Adrenal gland (tissue), 12 donors: ENCODE data around the gene SLC22A17. TPM values are rescaled to one million over a fixed set of nuclear protein-coding genes. Genes with fewer than 3 reads are reported as not detected.

Experiments
- DNase-seq, 7 donors: peaks; one replicate each; pipeline ENCODE4 v3.0.0-alpha.2; 2019 to 2020
- H3K27ac ChIP-seq, 5 donors: fragments of 200-600 bp; sonication (generic) in 4 of 5; 1 replicate in 3 of 5; 2 replicates in 2 of 5; pipeline versions ENCODE4 v1.5.1 to v1.8.0; 2016 to 2020; ENCODE audit warnings: mild to moderate bottlenecking in 1 of 5
- H3K27me3 ChIP-seq: fragments of 200-600 bp; 2 replicates; pipeline ENCODE4 v1.8.0; 2021
- H3K36me3 ChIP-seq, 2 donors: fragments of 200-600 bp; replicated peaks in 1 of 2; 1 replicate in 1 of 2; 2 replicates in 1 of 2; pipeline versions ENCODE4 v1.5.1 to v1.8.0; 2018 to 2022
- H3K4me1 ChIP-seq, 2 donors: fragments of 200-600 bp; replicated peaks in 1 of 2; 1 replicate in 1 of 2; 2 replicates in 1 of 2; pipeline versions ENCODE4 v1.5.1 to v1.8.0; 2018 to 2021
- H3K4me3 ChIP-seq, 4 donors: fragments of 200-600 bp; sonication (generic) in 3 of 4; one replicate each; pipeline ENCODE4 v1.5.1; 2016 to 2018
- H3K9me3 ChIP-seq, 3 donors: fragments of 200-600 bp; sonication (generic) in 1 of 3; replicated peaks in 1 of 3; 1 replicate in 2 of 3; 2 replicates in 1 of 3; pipeline versions ENCODE4 v1.5.1 to v1.8.0; 2016 to 2021
- POLR2A ChIP-seq, 2 donors: fragments of 450-650 bp; IDR thresholded peaks; one replicate each; pipeline ENCODE4 v1.6.1; 2017; ENCODE audit warnings: antibody characterized with exemption in 2 of 2, mild to moderate bottlenecking in 2 of 2, moderate library complexity in 1 of 2
- WGBS, 4 donors: extraction: QIAGEN DNeasy Blood & Tissue Kit in 2 of 4; methylation state at CpG; one replicate each; pipeline versions ENCODE4 v1.1.5 to v1.1.7; 2013 to 2017; 5-methylcytosine and 5-hydroxymethylcytosine counted together
- intact Hi-C, 2 donors: fragments of 100-400 bp; cut with DNase I; formaldehyde crosslinking; loops; one replicate each; pipeline versions ENCODE4 v1.14.1 to v1.15.0; 2022 to 2023
- polyA plus RNA-seq, 3 donors: library from polyadenylated mRNA; stranded (reverse); fragments of 200-250 nt in 2 of 3; fragments of 350-450 nt in 1 of 3; fragmentation: Illumina TruSeq in 1 of 3; extraction: RNeasy Lipid Tissue Mini Kit (QIAGEN cat#74804) in 1 of 3; gene quantifications; one replicate each; pipeline ENCODE4 v1.2.3, GENCODE V29; 2013 to 2014
- total RNA-seq, 9 donors: library from RNA; depleted of rRNA in 4 of 9; stranded (reverse); fragments of >200 nt in 4 of 9; fragments of 120-200 nt in 1 of 9; fragmentation: NEBNext Ultra II Directional in 1 of 9; extraction: Animal tissue kit (Norgen Biotek cat#: 25700) in 1 of 9; gene quantifications; one replicate each; pipeline versions ENCODE4 v1.1.0 to v1.2.4, GENCODE V29; 2013 to 2023
- TF ChIP-seq, protein P1 (sequence below), 6 experiments: fragments of 450-650 bp in 4 of 6; fragments of 200-600 bp in 2 of 6; sonication (generic) in 1 of 6; IDR thresholded peaks; 1 replicate in 5 of 6; 2 replicates in 1 of 6; pipeline versions ENCODE4 v1.5.1 to v1.8.0; 2016 to 2021; ENCODE audit warnings: antibody characterized with exemption in 6 of 6, mild to moderate bottlenecking in 2 of 6, moderate library complexity in 1 of 6
- donor health status: healthy with polysubstance abuse.
- donor health status: Bipolar disorder and iron deficiency.
- donor health status: DM: yes; HTN: yes; CAD: no.
- donor health status: DM: no; HTN: no; CAD: no.
- donor health status: DM: no; HTN: no; CAD: no.
- donor health status: DM: yes; HTN: yes; CAD: no.

Gene SLC22A17
- total and polyA plus RNA-seq, 12 donors: 8.4 to 121 (median 25.0) TPM

DNA sequence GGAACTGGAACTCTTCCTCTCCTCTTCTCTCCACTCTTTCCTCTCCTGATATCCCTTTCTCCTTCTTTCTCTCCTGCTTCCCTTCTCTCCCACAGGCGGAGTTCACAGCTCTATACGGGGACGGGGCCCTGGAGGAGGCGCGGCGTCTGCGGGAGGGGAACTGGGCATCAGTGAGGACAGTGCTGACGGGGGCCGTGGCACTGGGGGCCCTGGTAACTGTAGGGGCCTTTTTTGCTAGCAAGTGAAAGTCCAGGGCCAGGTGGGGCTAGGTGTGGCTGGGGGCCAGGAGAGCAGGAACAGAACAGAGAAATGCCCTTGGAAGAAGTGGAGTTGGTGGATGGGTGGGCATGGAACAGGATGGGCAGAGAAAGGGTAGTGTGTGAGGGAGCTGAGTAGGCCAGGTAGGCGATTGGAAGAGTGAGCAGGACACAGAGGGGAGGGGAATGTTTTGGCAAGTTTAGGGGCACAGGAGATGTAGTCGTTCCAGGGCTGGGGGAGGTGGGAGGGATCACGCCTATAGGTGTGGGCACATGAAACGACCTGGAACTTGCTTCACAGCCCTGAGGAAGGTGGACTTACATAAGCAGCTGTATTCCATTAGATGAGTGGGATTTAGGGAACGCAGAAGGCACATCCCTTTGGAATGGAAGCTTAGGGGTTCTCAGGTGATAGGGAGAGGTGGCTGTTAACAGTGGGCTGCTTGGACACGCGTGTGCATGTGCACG is 43.8 kb downstream of the SLC22A17 start:
- peaks cover 0 to 33% of the 10 kb centered on the region in 2 donors for H3K36me3 ChIP-seq
- intact Hi-C loops: no loop called here
- H3K4me1 ChIP-seq: peaks cover 25 to 44% of the 10 kb centered on the region in 2 donors
- no peak for TF ChIP-seq POLR2A (IDR thresholded peaks at IDR 0.05)
- TF ChIP-seq, protein P1, sequence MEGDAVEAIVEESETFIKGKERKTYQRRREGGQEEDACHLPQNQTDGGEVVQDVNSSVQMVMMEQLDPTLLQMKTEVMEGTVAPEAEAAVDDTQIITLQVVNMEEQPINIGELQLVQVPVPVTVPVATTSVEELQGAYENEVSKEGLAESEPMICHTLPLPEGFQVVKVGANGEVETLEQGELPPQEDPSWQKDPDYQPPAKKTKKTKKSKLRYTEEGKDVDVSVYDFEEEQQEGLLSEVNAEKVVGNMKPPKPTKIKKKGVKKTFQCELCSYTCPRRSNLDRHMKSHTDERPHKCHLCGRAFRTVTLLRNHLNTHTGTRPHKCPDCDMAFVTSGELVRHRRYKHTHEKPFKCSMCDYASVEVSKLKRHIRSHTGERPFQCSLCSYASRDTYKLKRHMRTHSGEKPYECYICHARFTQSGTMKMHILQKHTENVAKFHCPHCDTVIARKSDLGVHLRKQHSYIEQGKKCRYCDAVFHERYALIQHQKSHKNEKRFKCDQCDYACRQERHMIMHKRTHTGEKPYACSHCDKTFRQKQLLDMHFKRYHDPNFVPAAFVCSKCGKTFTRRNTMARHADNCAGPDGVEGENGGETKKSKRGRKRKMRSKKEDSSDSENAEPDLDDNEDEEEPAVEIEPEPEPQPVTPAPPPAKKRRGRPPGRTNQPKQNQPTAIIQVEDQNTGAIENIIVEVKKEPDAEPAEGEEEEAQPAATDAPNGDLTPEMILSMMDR (IDR thresholded peaks at IDR 0.05): no peak
- H3K27ac ChIP-seq: peak overlapping the region in 2 of 5 donors; percentile 31 to 37
- no peaks in the 10 kb centered on the region for H3K9me3 ChIP-seq
- no peaks in the 10 kb centered on the region for H3K27me3 ChIP-seq
- 81 to 86% (median 84%) methylated on average over 17 of the region's 17 CpGs for WGBS, 4 donors
- H3K4me3 ChIP-seq: no peak overlapping the region
- DNase-seq: peak in 1 of 7 donors; percentile 49

DNA sequence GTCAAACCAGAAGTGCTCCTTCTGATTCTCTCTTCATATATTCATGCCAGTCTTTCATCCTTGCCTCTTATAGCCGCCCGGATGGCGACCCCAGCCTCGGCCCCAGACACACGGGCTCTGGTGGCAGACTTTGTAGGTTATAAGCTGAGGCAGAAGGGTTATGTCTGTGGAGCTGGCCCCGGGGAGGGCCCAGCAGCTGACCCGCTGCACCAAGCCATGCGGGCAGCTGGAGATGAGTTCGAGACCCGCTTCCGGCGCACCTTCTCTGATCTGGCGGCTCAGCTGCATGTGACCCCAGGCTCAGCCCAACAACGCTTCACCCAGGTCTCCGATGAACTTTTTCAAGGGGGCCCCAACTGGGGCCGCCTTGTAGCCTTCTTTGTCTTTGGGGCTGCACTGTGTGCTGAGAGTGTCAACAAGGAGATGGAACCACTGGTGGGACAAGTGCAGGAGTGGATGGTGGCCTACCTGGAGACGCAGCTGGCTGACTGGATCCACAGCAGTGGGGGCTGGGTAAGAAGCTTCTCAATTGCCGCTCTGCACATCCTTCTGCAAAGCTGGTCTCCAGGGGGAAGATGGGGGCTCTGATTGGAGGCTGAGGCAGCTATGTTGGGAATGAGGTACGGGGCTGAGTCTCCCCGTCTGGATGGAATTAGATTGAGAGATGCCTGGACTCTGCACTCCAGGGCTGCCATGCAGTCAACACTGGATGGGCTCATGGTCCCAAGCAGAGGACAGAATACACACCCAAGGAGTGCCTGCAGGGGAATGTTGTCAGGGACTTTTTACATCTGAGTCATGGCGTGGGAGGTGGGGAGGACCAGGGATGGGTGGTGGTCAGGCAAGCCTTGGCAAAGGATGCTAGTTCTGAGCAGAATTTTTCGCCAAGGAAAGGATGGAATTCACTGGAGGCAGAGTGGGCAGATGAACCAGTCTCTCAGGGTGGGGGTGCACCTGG is 44.7 kb downstream of the SLC22A17 start:
- Histone ChIP-seq H3K9me3 (no peaks in the 10 kb centered on the region), H3K4me3 (peak overlapping the region in 2 of 4 donors; percentile 71 to 89), H3K27me3 (no peaks in the 10 kb centered on the region), H3K36me3 (peaks cover 0 to 33% of the 10 kb centered on the region in 2 donors), H3K27ac (peak overlapping the region in 3 of 5 donors; percentile 90 to 94 (median 93)), H3K4me1 (peaks cover 27 to 46% of the 10 kb centered on the region in 2 donors)
- TF ChIP-seq, protein P1 (IDR thresholded peaks at IDR 0.05): no peak
- TF ChIP-seq POLR2A (IDR thresholded peaks at IDR 0.05): no peak
- intact Hi-C loops: no loop called here
- peak in 1 of 7 donors; percentile 49 for DNase-seq
- WGBS, 4 donors: 72 to 83% (median 81%) methylated on average over 13 to 22 of the region's 22 CpGs

DNA sequence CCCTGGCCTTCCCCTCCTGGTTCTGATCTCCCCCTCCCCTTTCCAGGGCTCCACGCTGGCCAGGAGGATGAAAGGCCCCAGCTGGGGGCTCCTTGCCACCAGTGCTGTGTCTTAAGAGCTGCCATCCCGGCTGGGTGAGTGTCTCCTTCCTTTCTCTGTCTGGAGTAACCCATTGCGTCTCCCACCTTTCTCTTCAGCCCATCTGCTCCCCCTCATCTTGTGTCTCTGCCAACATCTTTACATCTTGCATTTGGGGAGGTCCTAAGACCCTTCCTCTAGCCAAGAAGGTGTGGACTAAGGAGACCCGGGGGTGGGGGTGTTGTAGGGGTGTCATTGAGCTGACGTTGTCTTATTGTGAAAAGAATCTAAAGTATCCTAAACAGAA is 45.5 kb downstream of the SLC22A17 start:
- no peak for DNase-seq
- Histone ChIP-seq H3K27me3 (no peaks in the 10 kb centered on the region), H3K4me3 (peak overlapping the region in 3 of 4 donors; percentile 71 to 90 (median 89)), H3K4me1 (peaks cover 32 to 49% of the 10 kb centered on the region in 2 donors), H3K9me3 (no peaks in the 10 kb centered on the region), H3K36me3 (peaks cover 0 to 33% of the 10 kb centered on the region in 2 donors), H3K27ac (peak overlapping the region; percentile 76 to 94 (median 90))
- intact Hi-C loops: no loop called here
- 5 to 9% (median 7%) methylated on average over 4 to 5 of the region's 5 CpGs for WGBS, 4 donors
- TF ChIP-seq, protein P1 (IDR thresholded peaks at IDR 0.05): no peak
- no peak for TF ChIP-seq POLR2A (IDR thresholded peaks at IDR 0.05)
